Mesendoderm (in vitro differentiated cells): ENCODE results near the gene MAPKBP1.

Experiments used
- DNase-seq: peaks from one replicate; pipeline ENCODE4 v3.0.0; 2013
- H2AK5ac ChIP-seq: 2 replicates; pipeline ENCODE4 v1.6.1; 2013; ENCODE audit warnings: low read length, inconsistent platforms
- H2BK120ac ChIP-seq: 2 replicates; pipeline ENCODE4 v1.6.1; 2013; ENCODE audit warnings: low read depth, mild to moderate bottlenecking, low read length, moderate library complexity, mixed read lengths
- H2BK15ac ChIP-seq: replicated peaks from 2 replicates; pipeline ENCODE4 v1.6.1; 2013; ENCODE audit warnings: low read depth, mild to moderate bottlenecking, moderate library complexity
- H2BK5ac ChIP-seq: 2 replicates; pipeline ENCODE4 v1.6.1; 2013; ENCODE audit warnings: low read length, inconsistent platforms
- H3K18ac ChIP-seq: 2 replicates; pipeline ENCODE4 v1.6.1; 2013; ENCODE audit warnings: mild to moderate bottlenecking, low read length, mixed read lengths
- H3K23ac ChIP-seq: one replicate; pipeline ENCODE4 v1.6.1; 2013; ENCODE audit warnings: low read length
- H3K27ac ChIP-seq: 2 replicates; pipeline ENCODE4 v1.5.1; 2013; ENCODE audit warnings: low read depth, mild to moderate bottlenecking, inconsistent platforms, low read length, moderate library complexity
- H3K27me3 ChIP-seq: 2 replicates; pipeline ENCODE4 v1.6.1; 2013; ENCODE audit warnings: low read length, control low read depth, mild to moderate bottlenecking, inconsistent platforms; ENCODE audit not compliant: insufficient read depth, poor library complexity
- H3K36me3 ChIP-seq: 2 replicates; pipeline ENCODE4 v1.6.1; 2013; ENCODE audit warnings: low read length, inconsistent platforms; ENCODE audit not compliant: control insufficient read depth, insufficient read depth
- H3K4ac ChIP-seq: one replicate; pipeline ENCODE4 v1.6.1; 2013; ENCODE audit warnings: low read depth, mild to moderate bottlenecking, low read length, moderate library complexity
- H3K4me1 ChIP-seq: 2 replicates; pipeline ENCODE4 v1.6.1; 2013; ENCODE audit warnings: low read depth, low read length, inconsistent platforms; ENCODE audit not compliant: control insufficient read depth
- H3K4me2 ChIP-seq: 2 replicates; pipeline ENCODE4 v1.6.1; 2013; ENCODE audit warnings: low read length
- H3K4me3 ChIP-seq: 2 replicates; pipeline ENCODE4 v1.5.1; 2013; ENCODE audit warnings: mild to moderate bottlenecking, low read length
- H3K56ac ChIP-seq: one replicate; pipeline ENCODE4 v1.6.1; 2013; ENCODE audit warnings: low read length
- H3K79me1 ChIP-seq: 2 replicates; pipeline ENCODE4 v1.6.1; 2013; ENCODE audit warnings: low read length, inconsistent platforms
- H3K79me2 ChIP-seq: 2 replicates; pipeline ENCODE4 v1.6.1; 2013; ENCODE audit warnings: mild to moderate bottlenecking, low read length; ENCODE audit not compliant: control insufficient read depth, insufficient read depth
- H3K9ac ChIP-seq: 2 replicates; pipeline ENCODE4 v1.6.1; 2013; ENCODE audit warnings: low read length, inconsistent platforms
- H4K5ac ChIP-seq: one replicate; pipeline ENCODE4 v1.6.1; 2013; ENCODE audit warnings: low read length
- H4K8ac ChIP-seq: one replicate; pipeline ENCODE4 v1.6.1; 2013; ENCODE audit warnings: low read depth, mild to moderate bottlenecking, control low read depth, low read length, moderate library complexity
- WGBS: extraction: QIAGEN DNeasy Blood & Tissue Kit; methylation state at CpG from one replicate; pipeline ENCODE4 v1.1.7; 2013; ENCODE audit warnings: low lambda C conversion rate, missing lambda C conversion rate; ENCODE audit not compliant: insufficient coverage; ENCODE audit errors: extremely low coverage; 5-methylcytosine and 5-hydroxymethylcytosine counted together

MAPKBP1 gene

GRCh38 chr15:41869770-41870688 lies 95.7 kb downstream of the MAPKBP1 start:
- no peaks in the 10 kb centered on the region for H3K79me2 ChIP-seq
- H2BK15ac ChIP-seq: no peak overlapping the region
- H2BK120ac ChIP-seq: no peak overlapping the region
- H3K23ac ChIP-seq: no peak overlapping the region
- H2AK5ac ChIP-seq: no peak overlapping the region
- no peaks in the 10 kb centered on the region for H3K79me1 ChIP-seq
- H4K8ac ChIP-seq: no peak overlapping the region
- no peak for DNase-seq
- no peaks in the 10 kb centered on the region for H3K27me3 ChIP-seq
- H3K36me3 ChIP-seq: no peaks in the 10 kb centered on the region
- H4K5ac ChIP-seq: no peak overlapping the region
- no peaks in the 10 kb centered on the region for H3K4me1 ChIP-seq
- no peak overlapping the region for H3K56ac ChIP-seq
- H3K27ac ChIP-seq: no peak overlapping the region
- H3K4ac ChIP-seq: no peak overlapping the region
- no peak overlapping the region for H2BK5ac ChIP-seq
- no peak overlapping the region for H3K4me2 ChIP-seq
- no peak overlapping the region for H3K18ac ChIP-seq
- no CpG with 5 or more reads among the region's 42 CpGs for WGBS
- no peak overlapping the region for H3K4me3 ChIP-seq
- H3K9ac ChIP-seq: no peak overlapping the region

- no CpG with 5 or more reads among the region's 9 CpGs for WGBS
- Histone ChIP-seq H2BK15ac (no peak overlapping the region), H3K23ac (no peak overlapping the region), H3K27me3 (no peaks in the 10 kb centered on the region), H3K79me1 (no peaks in the 10 kb centered on the region), H3K4ac (no peak overlapping the region), H3K4me3 (no peak overlapping the region), H2BK120ac (no peak overlapping the region), H4K8ac (no peak overlapping the region), H3K18ac (no peak overlapping the region), H3K36me3 (no peaks in the 10 kb centered on the region), H2AK5ac (no peak overlapping the region), H3K4me1 (no peaks in the 10 kb centered on the region), H4K5ac (no peak overlapping the region), H3K56ac (no peak overlapping the region), H2BK5ac (no peak overlapping the region), H3K9ac (no peak overlapping the region), H3K27ac (no peak overlapping the region), H3K79me2 (no peaks in the 10 kb centered on the region), H3K4me2 (no peak overlapping the region)
- no peak for DNase-seq
Measured at GRCh38 chr15:41870689-41871081, 96.4 kb downstream of the MAPKBP1 start.

- Histone ChIP-seq H2BK120ac (no peak overlapping the region), H3K23ac (no peak overlapping the region), H2AK5ac (no peak overlapping the region), H3K4me3 (no peak overlapping the region), H3K27me3 (no peaks in the 10 kb centered on the region), H2BK15ac (no peak overlapping the region), H4K8ac (no peak overlapping the region), H3K4ac (no peak overlapping the region), H3K36me3 (no peaks in the 10 kb centered on the region), H3K4me2 (no peak overlapping the region), H3K4me1 (no peaks in the 10 kb centered on the region), H3K18ac (no peak overlapping the region), H2BK5ac (no peak overlapping the region), H4K5ac (no peak overlapping the region), H3K79me2 (no peaks in the 10 kb centered on the region), H3K79me1 (no peaks in the 10 kb centered on the region), H3K56ac (no peak overlapping the region), H3K9ac (no peak overlapping the region), H3K27ac (no peak overlapping the region)
- no CpG with 5 or more reads among the region's 19 CpGs for WGBS
- no peak for DNase-seq
Measured at GRCh38 chr15:41871175-41871905, 97.1 kb downstream of the MAPKBP1 start.

- no peak overlapping the region for H3K56ac ChIP-seq
- DNase-seq: no peak
Measured at GRCh38 chr15:41872166-41872747, 98.0 kb downstream of the MAPKBP1 start.

GRCh38 chr15:41873711-41874110 lies 99.4 kb downstream of the MAPKBP1 start:
- no peak overlapping the region for H3K4ac ChIP-seq
- no peaks in the 10 kb centered on the region for H3K4me1 ChIP-seq
- H3K9ac ChIP-seq: no peak overlapping the region
- no peak overlapping the region for H4K5ac ChIP-seq
- no peaks in the 10 kb centered on the region for H3K79me2 ChIP-seq
- H3K79me1 ChIP-seq: no peaks in the 10 kb centered on the region
- no peak overlapping the region for H2BK5ac ChIP-seq
- H2BK15ac ChIP-seq: no peak overlapping the region
- no peak overlapping the region for H2AK5ac ChIP-seq
- no peak for DNase-seq
- no peak overlapping the region for H3K4me2 ChIP-seq
- no CpG with 5 or more reads among the region's 8 CpGs for WGBS
- no peaks in the 10 kb centered on the region for H3K36me3 ChIP-seq
- no peak overlapping the region for H4K8ac ChIP-seq
- H3K18ac ChIP-seq: no peak overlapping the region
- H3K23ac ChIP-seq: no peak overlapping the region
- H2BK120ac ChIP-seq: no peak overlapping the region
- no peak overlapping the region for H3K4me3 ChIP-seq
- no peak overlapping the region for H3K27ac ChIP-seq
- no peaks in the 10 kb centered on the region for H3K27me3 ChIP-seq
- no peak overlapping the region for H3K56ac ChIP-seq

More at GRCh38 chr15:41872166-41872747, 98.0 kb downstream of the MAPKBP1 start:
- H3K79me2 ChIP-seq: no peaks in the 10 kb centered on the region
- H4K8ac ChIP-seq: no peak overlapping the region
- H3K27ac ChIP-seq: no peak overlapping the region
- H3K4me1 ChIP-seq: no peaks in the 10 kb centered on the region
- no peak overlapping the region for H3K4me2 ChIP-seq
- H3K18ac ChIP-seq: no peak overlapping the region
- H2AK5ac ChIP-seq: no peak overlapping the region
- H2BK120ac ChIP-seq: no peak overlapping the region
- H3K4me3 ChIP-seq: no peak overlapping the region
- no peak overlapping the region for H2BK15ac ChIP-seq
- H2BK5ac ChIP-seq: no peak overlapping the region
- 100% methylated on average over 1 of the region's 9 CpGs for WGBS
- H4K5ac ChIP-seq: no peak overlapping the region
- H3K79me1 ChIP-seq: no peaks in the 10 kb centered on the region
- no peak overlapping the region for H3K23ac ChIP-seq
- H3K27me3 ChIP-seq: no peaks in the 10 kb centered on the region
- H3K36me3 ChIP-seq: no peaks in the 10 kb centered on the region
- H3K4ac ChIP-seq: no peak overlapping the region
- no peak overlapping the region for H3K9ac ChIP-seq
